ENCODE results near the gene WFS1.

DNA sequence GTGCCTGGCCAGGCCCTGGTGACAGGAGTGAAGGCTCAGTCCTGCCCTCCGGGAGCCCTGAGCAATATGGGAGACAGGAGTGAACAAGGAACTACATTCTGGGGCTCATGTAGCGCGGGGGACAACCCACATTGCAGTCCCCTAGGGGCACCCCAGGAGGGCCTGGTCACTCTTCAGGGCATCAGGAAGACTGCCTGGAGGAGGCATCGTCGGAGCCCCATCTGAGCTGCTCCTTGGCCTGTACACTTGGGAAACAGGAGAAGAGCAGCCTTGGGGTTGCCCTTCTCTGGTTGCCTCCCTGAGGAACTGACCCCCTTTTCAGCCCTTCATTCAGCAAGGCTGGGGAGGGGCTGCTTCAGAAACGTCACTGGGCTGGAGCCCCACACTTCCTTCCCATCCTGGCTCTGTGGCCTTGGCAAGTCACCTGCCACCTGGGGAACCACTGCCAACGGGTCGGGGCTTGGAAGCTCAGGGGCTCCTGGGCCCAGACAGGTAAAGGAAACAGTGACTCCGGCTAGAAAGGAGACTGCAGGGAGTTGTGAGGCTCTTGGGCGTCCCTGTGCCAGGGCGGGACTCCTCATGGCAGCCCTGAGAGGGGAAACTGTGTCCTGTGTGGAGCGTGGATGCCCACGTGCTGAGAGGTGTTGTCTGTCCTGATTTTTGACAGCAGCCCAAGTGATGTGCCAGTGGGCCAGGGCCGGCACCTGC lies 10.1 kb downstream of the WFS1 start:
- TF ChIP-seq POLR2A (IDR thresholded peaks at IDR 0.05): no peak
- TF ChIP-seq, protein P1, sequence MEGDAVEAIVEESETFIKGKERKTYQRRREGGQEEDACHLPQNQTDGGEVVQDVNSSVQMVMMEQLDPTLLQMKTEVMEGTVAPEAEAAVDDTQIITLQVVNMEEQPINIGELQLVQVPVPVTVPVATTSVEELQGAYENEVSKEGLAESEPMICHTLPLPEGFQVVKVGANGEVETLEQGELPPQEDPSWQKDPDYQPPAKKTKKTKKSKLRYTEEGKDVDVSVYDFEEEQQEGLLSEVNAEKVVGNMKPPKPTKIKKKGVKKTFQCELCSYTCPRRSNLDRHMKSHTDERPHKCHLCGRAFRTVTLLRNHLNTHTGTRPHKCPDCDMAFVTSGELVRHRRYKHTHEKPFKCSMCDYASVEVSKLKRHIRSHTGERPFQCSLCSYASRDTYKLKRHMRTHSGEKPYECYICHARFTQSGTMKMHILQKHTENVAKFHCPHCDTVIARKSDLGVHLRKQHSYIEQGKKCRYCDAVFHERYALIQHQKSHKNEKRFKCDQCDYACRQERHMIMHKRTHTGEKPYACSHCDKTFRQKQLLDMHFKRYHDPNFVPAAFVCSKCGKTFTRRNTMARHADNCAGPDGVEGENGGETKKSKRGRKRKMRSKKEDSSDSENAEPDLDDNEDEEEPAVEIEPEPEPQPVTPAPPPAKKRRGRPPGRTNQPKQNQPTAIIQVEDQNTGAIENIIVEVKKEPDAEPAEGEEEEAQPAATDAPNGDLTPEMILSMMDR (IDR thresholded peaks at IDR 0.05): no peak
- TF ChIP-seq POLR2AphosphoS5 (IDR thresholded peaks at IDR 0.05; ENCODE audit: insufficient read depth in 1 of 2, low read depth in 1 of 2): no peak
